ENCODE data around the gene STK32B. TPM values are rescaled to one million over a fixed set of nuclear protein-coding genes. Genes with fewer than 3 reads are reported as not detected.

STK32B gene
- total RNA-seq, 6 donors from 2014 or later: 0.22 to 3.4 (median 1.0) TPM

DNA sequence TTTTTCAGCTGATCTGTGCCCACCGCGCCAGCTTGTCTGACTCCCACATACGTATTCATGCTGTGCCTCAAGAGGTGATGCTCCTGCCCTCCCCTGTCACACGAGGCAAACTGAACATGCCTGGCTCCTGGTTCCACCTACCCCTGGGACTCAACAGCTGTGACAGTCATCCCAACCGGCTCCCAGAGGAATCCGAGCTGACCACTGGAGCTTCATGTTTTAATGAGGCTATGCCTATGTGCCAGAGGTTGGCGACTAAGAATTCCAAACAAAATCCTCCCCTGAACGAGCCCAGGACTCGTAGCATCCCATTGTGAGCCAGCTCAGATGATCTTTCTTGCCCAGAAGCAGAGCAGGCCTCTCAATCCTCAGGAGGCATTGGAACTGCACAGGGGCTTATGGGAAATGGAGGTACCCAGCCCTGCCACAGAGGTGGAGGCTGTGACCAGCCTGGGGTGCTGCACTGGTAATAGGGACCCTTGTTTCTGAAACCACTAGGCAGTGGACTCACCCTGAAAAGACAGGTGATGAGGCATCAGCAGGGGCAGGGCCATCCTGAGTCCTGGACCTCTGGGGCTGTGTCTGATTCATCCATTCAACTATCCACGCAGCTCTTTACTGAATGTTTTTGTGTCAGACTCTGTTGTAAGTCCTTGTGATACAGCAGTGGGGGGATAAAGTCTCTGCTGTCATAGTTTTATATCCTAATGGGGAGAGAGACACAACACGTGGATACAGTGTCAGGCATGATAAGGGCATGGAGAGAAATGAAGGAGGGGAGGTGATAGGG, 332.1 kb downstream of the STK32B start:
- no peak for DNase-seq
- TF ChIP-seq POLR2A (IDR thresholded peaks at IDR 0.05) (no peak), POLR2AphosphoS5 (IDR thresholded peaks at IDR 0.05) (no peak)
- H3K27me3 ChIP-seq: no peaks in the 10 kb centered on the region
- no peak overlapping the region for H3K27ac ChIP-seq
- no peaks in the 10 kb centered on the region for H3K36me3 ChIP-seq
- no peaks in the 10 kb centered on the region for H3K9me3 ChIP-seq
- 75% methylated on average over 8 to 11 of the region's 11 CpGs for WGBS, 2 donors
- H3K4me3 ChIP-seq: no peak overlapping the region
- H3K4me1 ChIP-seq: no peaks in the 10 kb centered on the region
- ATAC-seq (ENCODE audit: low FRiP score in 2 of 2): no peak

- Histone ChIP-seq H3K9me3 (no peaks in the 10 kb centered on the region), H3K27ac (no peak overlapping the region), H3K4me3 (no peak overlapping the region), H3K27me3 (no peaks in the 10 kb centered on the region), H3K36me3 (no peaks in the 10 kb centered on the region), H3K4me1 (no peaks in the 10 kb centered on the region)
- TF ChIP-seq POLR2AphosphoS5 (IDR thresholded peaks at IDR 0.05) (no peak), EP300 (IDR thresholded peaks at IDR 0.05) (no peak), POLR2A (IDR thresholded peaks at IDR 0.05) (no peak)
- TF ChIP-seq, protein P1, sequence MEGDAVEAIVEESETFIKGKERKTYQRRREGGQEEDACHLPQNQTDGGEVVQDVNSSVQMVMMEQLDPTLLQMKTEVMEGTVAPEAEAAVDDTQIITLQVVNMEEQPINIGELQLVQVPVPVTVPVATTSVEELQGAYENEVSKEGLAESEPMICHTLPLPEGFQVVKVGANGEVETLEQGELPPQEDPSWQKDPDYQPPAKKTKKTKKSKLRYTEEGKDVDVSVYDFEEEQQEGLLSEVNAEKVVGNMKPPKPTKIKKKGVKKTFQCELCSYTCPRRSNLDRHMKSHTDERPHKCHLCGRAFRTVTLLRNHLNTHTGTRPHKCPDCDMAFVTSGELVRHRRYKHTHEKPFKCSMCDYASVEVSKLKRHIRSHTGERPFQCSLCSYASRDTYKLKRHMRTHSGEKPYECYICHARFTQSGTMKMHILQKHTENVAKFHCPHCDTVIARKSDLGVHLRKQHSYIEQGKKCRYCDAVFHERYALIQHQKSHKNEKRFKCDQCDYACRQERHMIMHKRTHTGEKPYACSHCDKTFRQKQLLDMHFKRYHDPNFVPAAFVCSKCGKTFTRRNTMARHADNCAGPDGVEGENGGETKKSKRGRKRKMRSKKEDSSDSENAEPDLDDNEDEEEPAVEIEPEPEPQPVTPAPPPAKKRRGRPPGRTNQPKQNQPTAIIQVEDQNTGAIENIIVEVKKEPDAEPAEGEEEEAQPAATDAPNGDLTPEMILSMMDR (IDR thresholded peaks at IDR 0.05): no peak
- DNase-seq (peak in 1 of 2 donors; percentile 26), ATAC-seq (ENCODE audit: low FRiP score in 2 of 2) (peak in 1 of 2 donors; percentile 34)
- WGBS, 2 donors: 37 to 39% methylated on average over 4 of the region's 4 CpGs
These were observed 334.5 kb downstream of the STK32B start for GRCh38 chr4:5385741-5386311.

DNA sequence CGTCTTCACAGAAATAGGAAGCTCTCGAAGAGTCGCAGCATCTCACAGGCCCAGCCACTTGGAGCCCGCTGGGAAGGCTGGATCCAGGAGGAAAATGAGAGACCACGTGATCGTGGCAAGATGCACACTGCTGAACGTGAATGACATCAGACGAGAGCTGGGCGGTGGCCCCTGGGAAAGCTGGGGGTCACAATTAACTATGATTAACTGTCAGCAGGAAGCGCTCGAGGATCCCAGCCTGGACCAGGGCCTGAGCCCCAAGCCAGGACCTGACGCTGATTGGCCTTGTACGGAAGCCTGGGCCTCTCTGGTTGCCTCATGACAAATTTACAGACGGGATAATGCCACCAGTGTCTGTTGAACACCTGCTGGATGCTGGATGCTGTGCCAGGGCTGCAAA, 335.6 kb downstream of the STK32B start:
- ATAC-seq (ENCODE audit: low FRiP score in 2 of 2): no peak
- H3K27me3 ChIP-seq: no peaks in the 10 kb centered on the region
- H3K4me3 ChIP-seq: no peak overlapping the region
- H3K4me1 ChIP-seq: no peaks in the 10 kb centered on the region
- no peak for DNase-seq
- WGBS, 2 donors: 86 to 88% methylated on average over 13 to 14 of the region's 14 CpGs
- TF ChIP-seq POLR2A (IDR thresholded peaks at IDR 0.05): no peak
- H3K9me3 ChIP-seq: no peaks in the 10 kb centered on the region
- H3K36me3 ChIP-seq: no peaks in the 10 kb centered on the region
- H3K27ac ChIP-seq: no peak overlapping the region

- 71 to 78% methylated on average over 7 of the region's 7 CpGs for WGBS, 2 donors
- no peak overlapping the region for H3K4me3 ChIP-seq
- H3K27me3 ChIP-seq: no peaks in the 10 kb centered on the region
- no peak overlapping the region for H3K27ac ChIP-seq
- ATAC-seq (ENCODE audit: low FRiP score in 2 of 2) (no peak), DNase-seq (no peak)
- TF ChIP-seq POLR2A (IDR thresholded peaks at IDR 0.05): no peak
- TF ChIP-seq POLR2AphosphoS5 (IDR thresholded peaks at IDR 0.05): no peak
- TF ChIP-seq, protein P1 (IDR thresholded peaks at IDR 0.05): no peak
- no peak for TF ChIP-seq EP300 (IDR thresholded peaks at IDR 0.05)
- H3K4me1 ChIP-seq: no peaks in the 10 kb centered on the region
- no peaks in the 10 kb centered on the region for H3K9me3 ChIP-seq
- H3K36me3 ChIP-seq: no peaks in the 10 kb centered on the region
These were observed 336.2 kb downstream of the STK32B start for GRCh38 chr4:5387457-5387856.

DNA sequence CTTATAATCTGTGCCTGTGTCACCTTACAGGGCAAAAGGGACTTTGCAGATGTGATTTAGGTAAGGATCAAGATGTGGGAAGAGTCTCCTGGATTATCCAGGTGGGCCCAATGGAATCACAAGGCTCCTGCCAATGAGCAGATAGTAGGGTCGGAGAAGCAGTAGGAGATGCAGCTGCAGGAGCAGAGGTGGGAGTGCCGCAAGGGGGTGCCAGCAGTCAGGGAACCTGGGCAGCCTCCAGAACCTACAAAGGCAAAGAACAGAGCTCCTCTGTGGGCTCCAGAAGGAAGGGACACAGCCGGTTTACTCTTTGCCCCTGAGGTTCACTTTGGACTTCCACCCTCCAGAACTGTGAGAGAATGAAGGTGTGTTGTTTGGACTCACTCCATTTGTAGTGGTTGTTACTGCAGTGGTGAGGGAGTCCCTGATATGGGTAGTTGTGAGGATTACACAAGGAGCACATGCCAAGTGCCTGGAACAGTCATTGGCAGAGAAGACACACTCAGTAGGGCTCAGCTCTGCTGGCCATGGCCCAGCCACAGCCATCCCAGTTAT, 338.6 kb downstream of the STK32B start:
- no peak overlapping the region for H3K4me3 ChIP-seq
- H3K27ac ChIP-seq: no peak overlapping the region
- no peaks in the 10 kb centered on the region for H3K9me3 ChIP-seq
- H3K4me1 ChIP-seq: no peaks in the 10 kb centered on the region
- no peak for ATAC-seq (ENCODE audit: low FRiP score in 2 of 2)
- DNase-seq: no peak
- TF ChIP-seq, protein P1 (IDR thresholded peaks at IDR 0.05): no peak
- no peak for TF ChIP-seq POLR2AphosphoS5 (IDR thresholded peaks at IDR 0.05)
- TF ChIP-seq POLR2A (IDR thresholded peaks at IDR 0.05): no peak
- no peak for TF ChIP-seq EP300 (IDR thresholded peaks at IDR 0.05)
- 30 to 42% methylated on average over 3 of the region's 3 CpGs for WGBS, 2 donors
- no peaks in the 10 kb centered on the region for H3K36me3 ChIP-seq
- no peaks in the 10 kb centered on the region for H3K27me3 ChIP-seq

Measured in upper lobe of left lung (tissue), 6 donors.